ENCODE data around the gene CLDN20. TPM values are rescaled to one million over a fixed set of nuclear protein-coding genes. Genes with fewer than 3 reads are reported as not detected.
"Not testable (repeated sequence)": the region's sequence is repeated elsewhere in the genome, so short reads cannot be mapped to it uniquely, and the experiment has no call there.

CLDN20 gene
- total and polyA plus RNA-seq, 10 of the 15 experiments (the other 5 are each of a cell fraction or from before 2014, with no cell fraction given): 0.13 to 0.23 TPM; not detected in 8

GRCh38 chr6:155311583-155311982 lies 47.8 kb downstream of the CLDN20 start (continued):
- TF ChIP-seq ZNF592 (IDR thresholded peaks at IDR 0.05) (no peak), ZZZ3 (IDR thresholded peaks at IDR 0.05; ENCODE audit: control insufficient read depth, insufficient read length, low read depth) (no peak), STAT3 (IDR thresholded peaks at IDR 0.05; ENCODE audit: low read depth, low read length) (no peak)

GRCh38 chr6:155312950-155313349 lies 49.1 kb downstream of the CLDN20 start:
- Histone ChIP-seq H3K79me2 (ENCODE audit: control insufficient read depth, insufficient read depth, low read length) (peaks cover 20% of the 10 kb centered on the region), H3K9ac (ENCODE audit: control insufficient read depth, insufficient read depth, low read length) (peak overlapping the region; percentile 98; the same call in 1 of the 2 replicates), H3K4me3 (peak overlapping the region; percentile 88), H3K36me3 (ENCODE audit: control insufficient read depth in 2 of 2, insufficient read depth in 2 of 2, low read length in 1 of 2) (peaks cover 0 to 14% of the 10 kb centered on the region in 2 experiments; a peak in 2 of 4 replicates), H3K27ac (ENCODE audit: control insufficient read depth, insufficient read depth) (peak overlapping the region; percentile 95; the same call in 1 of the 2 replicates), H3K4me2 (ENCODE audit: control insufficient read depth, insufficient read depth) (peak overlapping the region; percentile 87)
- ATAC-seq; BruUV-seq (replicated peaks); H3K27me3 ChIP-seq (replicated peaks in 1 of 2; ENCODE audit: control insufficient read depth in 2 of 2, insufficient read depth in 2 of 2, low read length in 1 of 2); H3K4me1 ChIP-seq (ENCODE audit: control insufficient read depth, insufficient read depth, low read length); FAIRE-seq; DNase-seq (ENCODE audit: low read depth, low spot score); H2AFZ ChIP-seq (ENCODE audit: control insufficient read depth, low read depth, low read length); H4K20me1 ChIP-seq (ENCODE audit: control insufficient read depth, insufficient read depth); H3K9me3 ChIP-seq (replicated peaks; ENCODE audit: control insufficient read depth, insufficient read depth, low read length); in situ Hi-C loops (cut with MboI): not testable (repeated sequence)
- CTCF ChIA-PET: interaction anchor here (1.0 to 3.0 kb wide), 4 partner anchors 10 to 135 kb away, joined by 4 to 17 read pairs (median 6); no protein-coding TSS in a partner anchor
- 80% methylated on average over 7 of the region's 7 CpGs for WGBS (ENCODE audit: insufficient coverage, insufficient replicate concordance, low lambda C conversion rate, missing lambda C conversion rate)
- POLR2A ChIA-PET: interaction anchor here (0.6 to 1.6 kb wide), 5 partner anchors 9 to 341 kb away, joined by 3 to 7 read pairs (median 4); no protein-coding TSS in a partner anchor
- intact Hi-C loops (cut with micrococcal nuclease; ENCODE audit: unreplicated experiment): loop anchor here (10.0 kb wide), 2 partner anchors 578 to 1382 kb away; partner anchors contain the start of gene SCAF8
- SMC1A ChIA-PET (ENCODE audit: uncharacterized antibody, unreplicated experiment): interaction anchor here (0.9 to 5.7 kb wide), 9 partner anchors 8 to 135 kb away, joined by 3 to 66 read pairs (median 7); no protein-coding TSS in a partner anchor
- RAD21 ChIA-PET (ENCODE audit: unreplicated experiment): interaction anchor here (1.0 to 7.0 kb wide), 3 partner anchors 24 to 637 kb away, joined by 3 to 54 read pairs (median 5); no protein-coding TSS in a partner anchor

All from GM12878 (cell line).